Mesothelial cell of epicardium (in vitro differentiated cells): Measurements from ENCODE around the gene GRIA4. TPM values are rescaled to one million over a fixed set of nuclear protein-coding genes. Genes with fewer than 3 reads are reported as not detected.
"Not testable (repeated sequence)": the region's sequence is repeated elsewhere in the genome, so short reads cannot be mapped to it uniquely, and the experiment has no call there.

Experiments used
- DNase-seq, 2 experiments: peaks; one replicate each; pipeline ENCODE4 v3.0.0; 2021; ENCODE audit warnings: low spot score in 2 of 2; ENCODE audit not compliant: unreplicated experiment in 2 of 2
- H3K27ac Mint-ChIP-seq: 2 replicates; pipeline ENCODE4 v1.8.0; 2021; ENCODE audit warnings: mixed read lengths
- H3K27me3 Mint-ChIP-seq: 2 replicates; pipeline ENCODE4 v1.8.0; 2021; ENCODE audit warnings: low read depth, mixed read lengths
- H3K36me3 Mint-ChIP-seq: 2 replicates; pipeline ENCODE4 v1.8.0; 2021; ENCODE audit warnings: mixed read lengths
- H3K4me1 Mint-ChIP-seq: 2 replicates; pipeline ENCODE4 v1.8.0; 2021; ENCODE audit warnings: mixed read lengths
- H3K4me3 Mint-ChIP-seq: 2 replicates; pipeline ENCODE4 v1.8.0; 2021; ENCODE audit warnings: mild to moderate bottlenecking, moderate library complexity, mixed read lengths
- H3K9me3 Mint-ChIP-seq: 2 replicates; pipeline ENCODE4 v1.8.0; 2021; ENCODE audit warnings: mixed read lengths
- total RNA-seq: library from RNA; stranded (reverse); gene quantifications from 3 replicates; pipeline ENCODE4 v1.2.1, GENCODE V29; 2021
- TF ChIP-seq, protein P1 (sequence below): fragments of 200-600 bp; sonication (generic); IDR thresholded peaks from one replicate; pipeline ENCODE4 v1.5.0; 2021; ENCODE audit warnings: antibody characterized with exemption; ENCODE audit not compliant: unreplicated experiment

The GRIA4 gene
- total RNA-seq, 1 donor from 2014 or later, result 156 TPM

GRCh38 chr11:105988197-105988596, 378.3 kb downstream of the GRIA4 start:
- no peak for DNase-seq
- H3K27ac Mint-ChIP-seq, result no peak overlapping the region
- peaks cover 9% of the 10 kb centered on the region for H3K36me3 Mint-ChIP-seq
- peaks cover 15% of the 10 kb centered on the region for H3K9me3 Mint-ChIP-seq
- H3K4me1 Mint-ChIP-seq, result peaks cover 3% of the 10 kb centered on the region
- H3K4me3 Mint-ChIP-seq, result no peak overlapping the region
- TF ChIP-seq, protein P1, sequence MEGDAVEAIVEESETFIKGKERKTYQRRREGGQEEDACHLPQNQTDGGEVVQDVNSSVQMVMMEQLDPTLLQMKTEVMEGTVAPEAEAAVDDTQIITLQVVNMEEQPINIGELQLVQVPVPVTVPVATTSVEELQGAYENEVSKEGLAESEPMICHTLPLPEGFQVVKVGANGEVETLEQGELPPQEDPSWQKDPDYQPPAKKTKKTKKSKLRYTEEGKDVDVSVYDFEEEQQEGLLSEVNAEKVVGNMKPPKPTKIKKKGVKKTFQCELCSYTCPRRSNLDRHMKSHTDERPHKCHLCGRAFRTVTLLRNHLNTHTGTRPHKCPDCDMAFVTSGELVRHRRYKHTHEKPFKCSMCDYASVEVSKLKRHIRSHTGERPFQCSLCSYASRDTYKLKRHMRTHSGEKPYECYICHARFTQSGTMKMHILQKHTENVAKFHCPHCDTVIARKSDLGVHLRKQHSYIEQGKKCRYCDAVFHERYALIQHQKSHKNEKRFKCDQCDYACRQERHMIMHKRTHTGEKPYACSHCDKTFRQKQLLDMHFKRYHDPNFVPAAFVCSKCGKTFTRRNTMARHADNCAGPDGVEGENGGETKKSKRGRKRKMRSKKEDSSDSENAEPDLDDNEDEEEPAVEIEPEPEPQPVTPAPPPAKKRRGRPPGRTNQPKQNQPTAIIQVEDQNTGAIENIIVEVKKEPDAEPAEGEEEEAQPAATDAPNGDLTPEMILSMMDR, result no peak
- no peaks in the 10 kb centered on the region for H3K27me3 Mint-ChIP-seq

- Mint-ChIP-seq H3K27me3 (no peaks in the 10 kb centered on the region), H3K9me3 (peaks cover 23% of the 10 kb centered on the region), H3K36me3 (peaks cover 16% of the 10 kb centered on the region), H3K4me1 (peaks cover 3% of the 10 kb centered on the region), H3K27ac (no peak overlapping the region), H3K4me3 (no peak overlapping the region)
- no peak for DNase-seq
- TF ChIP-seq, protein P1, result no peak
Measured at GRCh38 chr11:105989124-105989523, 379.3 kb downstream of the GRIA4 start.

GRCh38 chr11:105991888-105992287, 382.0 kb downstream of the GRIA4 start:
- Mint-ChIP-seq H3K36me3 (peaks cover 32% of the 10 kb centered on the region), H3K4me3 (no peak overlapping the region), H3K27me3 (no peaks in the 10 kb centered on the region), H3K27ac (no peak overlapping the region), H3K4me1 (peaks cover 3% of the 10 kb centered on the region), H3K9me3 (peaks cover 25% of the 10 kb centered on the region)
- DNase-seq, result no peak
- TF ChIP-seq, protein P1, result no peak

DNA sequence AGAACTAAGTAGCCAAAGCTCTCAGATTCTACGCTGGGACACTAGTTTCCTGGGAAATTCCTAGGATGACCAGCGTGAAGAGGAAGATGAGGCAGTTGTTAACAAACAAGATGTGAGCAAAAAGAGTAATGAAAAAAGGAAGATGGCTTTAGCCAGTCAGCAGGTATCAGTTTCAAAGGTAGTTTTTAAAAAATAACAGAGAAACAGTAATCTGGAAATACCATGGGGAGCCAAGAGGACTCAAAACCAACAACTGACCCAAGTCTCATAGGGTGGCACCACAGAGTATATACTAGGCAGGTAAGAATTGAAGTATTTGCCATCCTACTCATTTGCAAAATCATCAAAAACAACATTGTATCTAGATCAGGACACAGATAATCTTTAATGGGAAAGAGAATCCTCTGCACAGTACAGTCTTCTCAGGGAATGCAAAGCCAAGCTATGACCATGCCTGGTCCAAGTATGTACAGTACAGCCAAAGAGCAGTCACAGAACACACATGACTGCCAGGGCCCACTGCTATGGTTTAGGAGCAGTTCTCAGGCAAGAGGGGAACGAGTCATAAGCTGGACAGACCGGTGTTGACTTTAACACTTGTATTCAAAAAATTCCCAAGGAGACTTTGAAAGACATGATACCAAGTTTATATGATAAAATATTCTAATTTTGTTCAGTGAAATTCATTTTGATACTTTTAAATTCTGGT, 391.6 kb downstream of the GRIA4 start:
- Mint-ChIP-seq H3K4me3 (no peak overlapping the region), H3K9me3 (peaks cover 30% of the 10 kb centered on the region), H3K27ac (no peak overlapping the region), H3K4me1 (no peaks in the 10 kb centered on the region), H3K36me3 (peaks cover 53% of the 10 kb centered on the region), H3K27me3 (no peaks in the 10 kb centered on the region)
- no peak for DNase-seq
- TF ChIP-seq, protein P1, result no peak

DNA sequence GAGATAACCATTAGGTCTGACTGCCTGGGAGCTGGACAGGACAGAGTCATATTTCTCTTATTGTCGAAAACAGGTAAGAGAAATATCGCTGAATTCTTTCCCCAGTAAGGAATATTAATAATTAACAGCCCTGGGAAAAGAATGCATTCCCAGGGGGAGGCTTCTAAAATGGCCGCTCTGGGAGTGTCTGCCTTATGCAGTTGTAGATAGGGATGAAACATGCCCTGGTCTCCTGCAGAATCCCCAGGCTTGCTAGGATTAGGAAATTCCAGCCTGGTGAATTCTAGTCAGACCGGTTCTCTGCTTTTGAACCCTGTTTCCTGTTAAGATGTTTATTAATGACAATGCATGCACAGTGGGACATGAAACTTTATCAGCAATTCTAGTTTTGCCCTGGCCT, 393.2 kb downstream of the GRIA4 start:
- H3K4me1 Mint-ChIP-seq, H3K4me3 Mint-ChIP-seq, H3K27ac Mint-ChIP-seq, DNase-seq, H3K27me3 Mint-ChIP-seq: not testable (repeated sequence)
- Mint-ChIP-seq H3K36me3 (peaks cover 63% of the 10 kb centered on the region), H3K9me3 (peaks cover 30% of the 10 kb centered on the region)

DNA sequence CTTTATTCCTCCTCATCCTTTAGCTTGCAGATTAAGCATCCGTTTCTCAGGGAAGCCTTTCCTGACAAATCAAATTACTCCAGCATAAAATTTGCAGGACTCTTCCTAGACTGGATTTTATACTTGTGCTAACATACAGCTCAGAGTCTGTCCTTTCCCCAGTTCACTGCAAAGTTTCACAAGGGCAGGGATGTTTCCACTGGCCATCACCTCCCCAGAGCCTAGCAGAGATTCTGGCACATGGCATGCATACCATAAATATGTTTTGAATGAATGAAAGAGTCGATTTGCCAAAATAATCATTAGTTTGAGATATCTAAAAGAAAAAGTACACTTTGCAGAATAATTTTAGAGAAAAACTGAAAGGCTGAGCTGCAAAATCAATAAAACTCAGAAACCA, 401.6 kb downstream of the GRIA4 start:
- Mint-ChIP-seq H3K36me3 (peaks cover 47% of the 10 kb centered on the region), H3K27me3 (no peaks in the 10 kb centered on the region), H3K9me3 (peaks cover 8% of the 10 kb centered on the region), H3K27ac (no peak overlapping the region), H3K4me3 (no peak overlapping the region), H3K4me1 (peaks cover 12% of the 10 kb centered on the region)
- no peak for DNase-seq
- TF ChIP-seq, protein P1, result no peak
